PFSK-1 (cell line): ENCODE results near the gene ARFGAP3.

Experiments
- FOXP2 ChIP-seq: optimal IDR thresholded peaks from 2 replicates; pipeline ENCODE3; 2011; ENCODE audit warnings: borderline replicate concordance, control low read depth, inconsistent platforms; ENCODE audit not compliant: insufficient read depth; ENCODE audit errors: extremely low read length, extremely low read depth
- POLR2AphosphoS5 ChIP-seq: IDR thresholded peaks from 2 replicates; pipeline ENCODE4 v1.6.1; 2012; ENCODE audit warnings: low read depth, mild to moderate bottlenecking, control low read depth, low read length, moderate library complexity
- REST ChIP-seq, 2 experiments: IDR thresholded peaks; 2 replicates each; pipeline versions ENCODE4 v1.6.1 to v1.8.0; 2011 to 2012; ENCODE audit warnings: low read depth in 2 of 2, low read length in 2 of 2, control low read depth in 1 of 2, inconsistent platforms in 1 of 2, mild to moderate bottlenecking in 1 of 2, moderate library complexity in 1 of 2; ENCODE audit not compliant: insufficient read depth in 1 of 2
- SIN3A ChIP-seq: IDR thresholded peaks from 2 replicates; pipeline ENCODE4 v1.6.1; 2012; ENCODE audit warnings: mild to moderate bottlenecking, low read length, moderate library complexity, borderline replicate concordance; ENCODE audit not compliant: insufficient read depth
- TAF1 ChIP-seq: IDR thresholded peaks from 2 replicates; pipeline ENCODE4 v1.6.1; 2012; ENCODE audit warnings: low read length, control low read depth, borderline replicate concordance; ENCODE audit not compliant: insufficient read depth

The ARFGAP3 gene

GRCh38 chr22:42874010-42874409 is 16.9 kb upstream of the ARFGAP3 start:
- TF ChIP-seq POLR2AphosphoS5 (no peak), REST (IDR thresholded peaks at IDR 0.05; ENCODE audit: insufficient read depth in 1 of 2, low read depth in 2 of 2, low read length in 2 of 2) (no peak), SIN3A (no peak), TAF1 (no peak), FOXP2 (no peak)

GRCh38 chr22:42873356-42873755 is 16.3 kb upstream of the ARFGAP3 start:
- no peak for TF ChIP-seq TAF1
- no peak for TF ChIP-seq REST (IDR thresholded peaks at IDR 0.05; ENCODE audit: insufficient read depth in 1 of 2, low read depth in 2 of 2, low read length in 2 of 2)
- TF ChIP-seq FOXP2: no peak
- no peak for TF ChIP-seq SIN3A
- no peak for TF ChIP-seq POLR2AphosphoS5

- TF ChIP-seq POLR2AphosphoS5 (no peak), SIN3A (no peak), TAF1 (no peak), REST (IDR thresholded peaks at IDR 0.05; ENCODE audit: insufficient read depth in 1 of 2, low read depth in 2 of 2, low read length in 2 of 2) (no peak), FOXP2 (no peak)
Observed at GRCh38 chr22:42872821-42873220, 15.7 kb upstream of the ARFGAP3 start.

- TF ChIP-seq SIN3A: no peak
- TF ChIP-seq REST (IDR thresholded peaks at IDR 0.05; ENCODE audit: insufficient read depth in 1 of 2, low read depth in 2 of 2, low read length in 2 of 2): no peak
- TF ChIP-seq TAF1: no peak
- TF ChIP-seq POLR2AphosphoS5: no peak
Observed at GRCh38 chr22:42871146-42872050, 14.3 kb upstream of the ARFGAP3 start.
